NCI-H1048 (cell line): ENCODE measurements around the gene CADM2.
"Not testable (repeated sequence)": the region's sequence is repeated elsewhere in the genome, so short reads cannot be mapped to it uniquely, and the experiment has no call there.

Source experiments
- DNase-seq: peaks from one replicate; lab custom pipeline; 2025; lab: John Stamatoyannopoulos, UW

Gene CADM2

DNA sequence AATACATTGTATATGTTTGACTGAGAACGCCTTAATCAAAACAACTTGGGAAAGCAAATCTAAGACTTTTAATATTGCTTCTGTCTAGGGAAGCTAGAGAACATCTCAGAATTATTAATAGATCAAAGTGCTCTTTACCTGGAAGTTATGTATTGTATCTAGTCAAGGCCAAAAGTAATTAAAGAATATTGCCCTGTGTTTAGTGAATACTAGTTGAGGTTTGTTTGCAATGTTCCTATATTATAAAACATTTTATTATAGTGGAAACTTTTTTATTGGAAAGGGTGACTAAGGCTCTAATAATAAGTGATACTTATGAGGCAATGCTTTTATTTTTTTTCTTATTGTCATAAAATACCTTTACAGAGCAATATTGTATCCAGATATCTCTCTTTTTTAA lies 118.2 kb downstream of the CADM2 start:
- DNase-seq: no peak

DNA sequence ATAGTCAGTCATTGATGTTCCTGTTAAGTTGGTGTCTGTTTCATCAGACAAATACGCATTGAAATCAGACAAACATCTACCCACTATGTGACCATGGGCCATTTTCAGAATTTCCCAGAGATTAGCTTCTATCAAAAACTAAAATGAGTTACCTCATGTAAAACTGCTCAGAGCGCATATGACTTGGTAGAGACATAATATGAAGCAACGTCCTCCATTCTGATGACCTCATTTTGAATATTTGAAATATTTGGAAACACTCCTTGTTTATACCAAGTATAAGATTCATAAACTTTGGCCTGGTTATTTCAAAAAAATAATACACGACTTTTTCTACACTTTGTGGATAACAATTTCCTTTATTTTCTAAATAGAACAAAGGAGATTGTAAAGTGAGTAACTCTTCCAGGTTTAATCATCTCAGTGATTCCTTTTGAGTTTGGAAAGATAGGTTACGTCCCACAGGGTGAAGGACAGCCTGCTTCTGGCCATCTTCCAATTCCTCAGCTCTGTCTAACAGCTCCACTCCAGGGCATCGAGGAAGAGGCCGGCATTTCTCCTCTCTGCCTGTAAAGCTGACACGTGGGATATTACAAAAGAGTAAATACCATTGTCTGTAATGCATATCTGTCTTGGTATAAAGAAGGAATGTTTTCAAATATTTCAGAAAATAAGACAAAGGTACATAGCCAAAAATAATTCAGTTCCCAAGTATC lies 122.6 kb downstream of the CADM2 start:
- DNase-seq: no peak

DNA sequence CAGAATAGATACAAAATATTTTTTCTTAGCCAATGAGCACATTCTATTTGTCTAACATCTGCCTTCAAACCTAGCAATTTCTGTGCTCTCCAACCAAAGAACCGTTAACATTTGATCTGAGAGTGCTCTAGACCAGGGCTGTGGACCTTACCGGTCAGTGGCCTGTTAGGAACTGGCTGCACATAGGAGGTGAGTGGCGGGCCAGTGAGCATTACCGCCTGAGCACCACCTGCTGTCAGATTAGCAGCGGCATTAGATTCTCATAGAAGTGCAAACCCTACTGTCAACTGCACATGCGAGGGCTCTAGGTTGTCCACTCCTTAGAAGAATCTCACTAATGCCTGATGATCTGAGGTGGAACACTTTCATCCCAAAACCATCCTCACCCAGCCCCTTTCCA lies 131.7 kb downstream of the CADM2 start:
- DNase-seq: no peak

DNA sequence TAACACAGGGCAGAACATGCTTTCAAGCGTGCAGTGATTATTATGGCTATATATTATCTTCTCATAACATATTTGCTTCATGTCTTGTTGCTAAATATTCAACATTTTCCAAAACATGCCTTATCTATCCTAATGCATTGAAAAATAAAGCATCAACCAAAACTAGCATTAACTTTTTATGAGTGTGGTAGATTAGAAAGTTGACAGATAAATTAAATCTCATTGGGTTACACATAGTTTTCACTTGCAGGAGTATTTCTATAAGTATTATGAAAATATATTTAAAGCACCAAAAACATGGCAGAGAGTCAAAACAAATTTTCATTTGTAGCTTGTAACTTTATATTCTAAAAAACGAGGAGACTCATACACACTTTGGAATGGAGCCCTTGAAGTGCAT lies 141.5 kb downstream of the CADM2 start:
- DNase-seq: no peak

DNA sequence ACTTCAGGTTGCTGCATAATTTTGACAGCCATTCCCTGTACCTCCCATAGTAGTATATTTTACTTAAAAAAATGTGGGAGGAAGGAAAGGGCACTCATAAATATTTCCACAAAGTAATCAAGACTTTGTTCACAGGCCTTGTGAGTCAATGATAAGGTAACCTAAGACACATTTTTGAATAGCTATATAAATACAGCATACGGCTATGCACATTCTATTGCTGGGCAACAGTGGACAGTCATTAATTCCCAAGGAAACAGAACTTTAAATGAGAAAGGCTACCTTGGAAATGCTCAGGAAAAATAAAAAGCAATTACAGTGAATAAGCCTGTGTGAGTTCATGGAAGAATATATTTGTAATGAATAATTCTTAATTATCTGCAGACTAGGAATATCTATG lies 144.0 kb downstream of the CADM2 start:
- no peak for DNase-seq

DNA sequence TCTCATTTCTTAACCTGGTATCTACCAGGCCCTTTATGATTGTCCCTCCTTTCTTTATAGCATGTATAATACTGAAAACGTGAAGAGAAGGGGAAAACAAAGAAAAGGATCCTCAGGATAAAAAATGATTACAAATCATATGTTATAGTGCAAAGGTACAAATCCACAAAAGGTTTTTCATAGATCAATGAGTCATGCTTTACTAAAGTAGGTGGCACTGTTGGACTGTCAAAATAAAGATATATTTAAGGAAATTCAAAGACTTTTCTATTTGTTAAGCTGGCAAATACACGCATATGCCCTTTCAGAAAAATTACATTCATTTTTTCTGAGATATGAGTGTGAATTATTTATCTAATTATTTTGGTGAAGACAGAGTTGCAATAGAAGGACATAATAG lies 151.6 kb downstream of the CADM2 start:
- no peak for DNase-seq

DNA sequence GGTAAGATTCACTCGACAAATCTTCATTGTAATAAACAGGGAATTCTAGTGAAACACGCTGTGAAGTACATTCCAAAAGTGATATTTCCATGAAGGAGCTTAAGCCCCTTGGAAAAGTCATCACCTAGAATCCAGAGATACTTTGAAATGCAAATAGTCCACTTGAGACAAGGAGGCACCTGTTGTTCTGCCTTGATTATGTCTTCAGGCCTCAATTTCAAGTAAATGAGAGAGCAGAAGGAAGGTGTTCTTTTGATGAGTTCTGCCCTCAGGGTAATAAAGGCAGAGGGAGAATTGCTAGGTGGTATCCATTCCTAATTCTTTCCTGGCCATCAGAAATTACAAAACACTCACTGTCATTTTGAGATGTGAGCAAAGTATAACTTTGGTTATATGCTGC lies 162.1 kb downstream of the CADM2 start:
- DNase-seq: no peak

DNA sequence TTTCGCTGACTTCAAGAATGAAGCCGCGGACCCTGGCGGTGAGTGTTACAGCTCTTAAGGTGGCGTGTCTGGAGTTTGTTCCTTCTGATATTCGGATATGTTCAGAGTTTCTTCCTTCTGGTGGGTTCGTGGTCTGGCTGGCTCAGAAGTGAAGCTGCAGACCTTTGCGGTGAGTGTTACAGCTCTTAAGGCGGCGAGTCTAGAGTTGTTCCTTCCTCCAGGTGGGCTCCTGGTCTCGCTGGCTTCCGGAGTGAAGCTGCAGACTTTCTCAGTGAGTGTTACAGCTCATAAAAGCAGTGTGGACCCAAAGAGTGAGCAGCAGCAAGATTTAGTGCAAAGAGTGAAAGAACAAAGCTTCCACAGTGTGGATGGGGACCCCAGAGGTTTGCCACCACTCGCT lies 174.1 kb downstream of the CADM2 start:
- DNase-seq: not testable (repeated sequence)

DNA sequence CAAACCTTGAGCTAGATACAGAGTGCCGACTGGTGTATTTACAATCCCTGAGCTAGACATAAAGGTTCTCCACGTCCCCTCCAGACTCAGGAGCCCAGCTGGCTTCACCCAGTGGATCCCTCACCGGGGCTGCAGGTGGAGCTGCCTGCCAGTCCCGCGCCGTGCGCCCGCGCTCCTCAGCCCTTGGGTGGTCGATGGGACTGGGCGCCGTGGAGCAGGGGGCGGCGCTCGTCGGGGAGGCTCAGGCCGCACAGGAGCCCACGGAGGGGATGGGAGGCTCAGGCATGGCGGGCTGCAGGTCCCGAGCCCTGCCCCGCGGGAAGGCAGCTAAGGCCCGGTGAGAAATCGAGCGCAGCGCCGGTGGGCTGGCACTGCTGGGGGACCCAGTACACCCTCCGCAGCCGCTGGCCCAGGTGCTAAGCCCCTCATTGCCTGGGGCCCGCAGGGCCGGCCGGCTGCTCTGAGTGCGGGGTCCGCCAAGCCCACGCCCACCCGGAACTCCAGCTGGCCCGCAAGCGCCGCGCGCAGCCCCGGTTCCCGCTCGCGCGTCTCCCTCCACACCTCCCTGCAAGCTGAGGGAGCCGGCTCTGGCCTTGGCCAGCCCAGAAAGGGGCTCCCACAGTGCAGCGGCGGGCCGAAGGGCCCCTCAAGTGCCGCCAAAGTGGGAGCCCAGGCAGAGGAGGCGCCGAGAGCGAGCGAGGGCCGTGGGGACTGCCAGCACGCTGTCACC lies 175.1 kb downstream of the CADM2 start:
- DNase-seq: not testable (repeated sequence)

DNA sequence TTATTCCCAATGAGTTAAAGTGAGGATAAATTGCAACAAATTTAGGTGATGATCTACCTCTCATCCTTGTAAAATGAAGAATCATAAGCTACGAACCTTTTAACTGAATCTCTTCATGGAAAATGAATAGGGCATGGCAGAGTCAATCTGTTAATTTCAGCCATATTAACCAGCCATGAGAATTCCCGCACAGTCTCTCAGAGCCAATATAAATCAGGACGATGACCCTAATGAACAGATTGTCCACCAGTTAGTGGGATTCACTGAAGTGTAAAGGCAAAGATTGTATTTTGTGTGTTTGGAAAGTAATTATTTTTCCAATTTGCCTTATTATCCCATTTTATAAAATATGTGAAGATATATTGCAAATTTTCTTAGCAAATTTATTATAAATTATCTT lies 183.8 kb downstream of the CADM2 start:
- DNase-seq: no peak

DNA sequence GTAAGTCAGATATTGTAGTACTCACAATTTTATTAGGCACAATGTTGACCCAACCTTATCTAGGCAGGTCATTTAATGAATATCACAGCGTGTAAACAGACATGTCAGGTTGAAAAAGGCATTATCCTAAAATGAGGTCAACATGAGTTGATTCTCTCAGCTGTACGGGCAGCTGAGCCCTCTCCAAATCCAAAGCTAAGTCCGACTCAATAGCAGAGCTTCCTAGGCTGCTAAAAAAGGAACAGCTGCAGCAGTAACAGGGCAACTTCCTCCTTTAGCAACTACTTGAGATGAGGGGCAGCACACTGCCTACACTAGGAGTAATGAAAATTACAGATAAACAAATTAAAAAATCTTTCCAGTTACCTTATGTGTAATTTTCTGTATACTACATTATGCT lies 189.2 kb downstream of the CADM2 start:
- DNase-seq: no peak

DNA sequence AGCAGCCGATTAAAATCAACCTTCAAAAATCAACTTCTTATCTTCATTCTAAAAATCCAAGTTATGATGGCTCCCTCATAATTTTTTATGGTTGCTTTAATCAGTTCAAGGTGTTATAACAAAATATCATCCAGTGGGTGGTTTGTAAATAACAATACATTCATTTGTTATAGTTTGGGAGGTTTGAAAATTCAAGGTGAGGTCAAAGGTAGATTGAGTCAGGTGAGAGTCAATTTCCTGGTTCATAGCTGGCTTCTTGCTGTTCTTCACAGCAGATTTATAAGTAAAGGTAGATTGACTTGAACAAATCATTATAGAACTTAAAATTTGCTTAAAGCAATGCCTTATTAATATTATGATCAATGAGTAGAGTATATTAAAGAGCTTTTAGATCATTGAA lies 192.8 kb downstream of the CADM2 start:
- DNase-seq: no peak

DNA sequence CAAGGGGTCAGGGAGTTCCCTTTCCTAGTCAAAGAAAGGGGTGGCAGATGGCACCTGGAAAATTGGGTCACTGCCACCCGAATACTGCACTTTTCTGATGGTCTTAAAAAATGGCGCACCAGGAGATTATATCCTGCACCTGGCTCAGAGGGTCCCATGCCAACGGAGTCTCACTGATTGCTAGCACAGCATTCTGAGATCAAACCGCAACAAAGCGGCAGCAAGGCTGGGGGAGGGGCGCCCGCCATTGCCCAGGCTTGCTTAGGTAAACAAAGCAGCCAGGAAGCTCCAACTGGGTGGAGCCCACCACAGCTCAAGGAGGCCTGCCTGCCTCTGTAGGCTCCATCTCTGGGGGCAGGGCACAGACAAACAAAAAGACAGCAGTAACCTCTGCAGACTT lies 194.5 kb downstream of the CADM2 start:
- not testable (repeated sequence) for DNase-seq

DNA sequence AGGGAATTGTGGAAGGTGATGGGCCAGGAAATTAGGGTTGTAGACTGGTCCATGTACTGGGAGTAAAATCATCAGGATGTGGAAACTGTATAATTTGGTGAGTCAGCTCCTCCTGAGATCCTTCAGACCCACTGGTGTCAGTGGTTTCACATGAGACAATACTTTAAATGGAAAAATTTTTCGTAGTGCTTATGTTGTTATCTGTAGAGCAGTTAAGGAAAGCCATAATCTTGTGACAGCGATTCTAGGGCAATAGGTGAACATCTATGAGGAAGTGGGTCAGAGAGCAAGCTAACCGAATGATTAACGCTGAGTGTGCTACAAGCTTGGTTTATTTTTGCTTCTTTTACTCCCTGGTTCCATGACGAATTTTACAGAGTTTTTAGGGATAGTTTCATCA lies 200.6 kb downstream of the CADM2 start:
- no peak for DNase-seq

DNA sequence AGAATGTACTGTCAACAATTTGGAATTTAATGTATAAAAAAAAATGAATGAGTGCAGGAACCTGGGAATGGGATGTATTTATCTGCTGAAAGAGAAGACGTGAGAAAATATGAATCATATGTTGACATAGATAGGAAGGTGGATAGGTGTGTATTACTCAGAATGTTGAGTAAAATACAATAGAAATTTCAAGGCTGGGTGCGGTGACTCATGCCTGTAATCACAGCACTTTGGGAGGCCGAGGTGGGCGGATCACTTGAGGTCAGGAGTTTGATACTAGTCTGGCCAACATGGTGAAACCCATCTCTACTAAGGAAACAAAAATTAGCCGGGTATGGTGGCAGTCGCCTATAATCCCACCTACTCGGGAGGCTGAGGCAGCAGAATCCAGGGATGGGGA lies 202.8 kb downstream of the CADM2 start:
- DNase-seq: no peak

DNA sequence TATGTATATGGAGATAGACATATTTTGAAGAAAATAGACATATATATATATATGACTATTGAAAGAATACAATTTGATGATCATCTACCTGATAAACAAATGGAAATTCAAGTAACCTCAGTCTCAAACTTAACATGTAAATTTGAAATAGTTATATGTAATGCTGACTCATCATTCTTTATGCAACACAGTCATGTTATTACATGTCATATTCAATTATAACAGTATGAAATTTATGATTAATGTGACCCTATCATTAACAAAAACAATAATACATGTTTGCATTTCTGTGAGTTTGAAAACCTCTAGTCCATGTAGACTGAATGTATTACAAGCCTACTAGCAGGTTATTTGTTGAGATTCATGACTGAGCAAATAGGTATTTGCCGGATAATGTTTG lies 204.1 kb downstream of the CADM2 start:
- DNase-seq: no peak

DNA sequence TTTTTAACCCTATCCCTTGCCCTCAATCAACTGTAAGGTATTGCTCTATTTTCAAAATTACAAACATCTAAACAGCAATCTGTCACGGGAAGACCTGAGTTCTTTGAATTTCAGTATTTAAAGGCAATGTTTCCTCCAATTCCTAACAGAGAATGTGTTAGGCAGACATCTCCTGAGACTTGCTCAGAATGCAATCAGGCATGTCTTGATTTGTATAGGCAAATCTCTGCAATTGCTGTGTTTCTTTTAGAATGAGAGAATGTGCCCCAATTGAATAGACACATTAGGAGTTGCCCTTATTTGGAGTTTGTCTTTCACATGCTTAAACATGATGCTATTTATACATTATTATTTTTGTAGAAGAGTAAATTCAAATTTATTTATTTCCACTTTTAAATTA lies 205.6 kb downstream of the CADM2 start:
- no peak for DNase-seq

DNA sequence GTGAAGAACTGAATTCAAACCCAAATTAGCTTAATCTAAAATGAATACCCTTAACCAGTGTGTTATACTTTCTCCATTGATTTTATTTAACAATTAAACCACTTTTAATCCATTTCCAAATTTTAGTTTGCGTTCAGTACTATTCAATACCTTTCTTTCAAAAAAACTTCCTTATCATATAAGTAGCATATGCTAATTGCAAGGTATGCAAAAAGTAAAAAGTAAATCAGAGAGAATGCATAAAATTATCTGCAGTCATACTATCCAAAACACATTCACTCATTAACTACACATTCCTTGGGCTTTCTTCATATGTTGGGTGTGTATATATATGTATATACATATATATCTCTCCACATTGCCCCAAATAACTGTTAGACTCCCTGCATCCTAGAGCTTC lies 208.8 kb downstream of the CADM2 start:
- DNase-seq: no peak

DNA sequence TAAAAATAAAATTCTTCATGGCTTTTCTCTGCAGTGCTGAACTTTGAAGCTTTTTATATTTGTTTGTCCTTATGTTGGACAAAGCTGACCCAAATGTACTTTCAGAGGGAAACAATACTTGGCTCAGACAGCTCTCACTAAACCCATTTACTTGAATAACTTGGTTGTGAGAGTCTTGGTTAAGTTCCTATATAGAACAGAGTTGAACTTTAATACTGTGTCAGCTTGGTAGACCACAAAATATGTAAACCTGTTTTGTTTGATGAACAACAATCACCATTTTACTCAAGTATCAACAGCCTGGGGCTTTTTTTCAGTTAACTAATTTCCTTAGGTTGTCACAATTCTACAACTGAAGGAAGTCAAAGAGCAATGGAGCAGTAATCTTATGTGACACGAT lies 211.9 kb downstream of the CADM2 start:
- DNase-seq: no peak

DNA sequence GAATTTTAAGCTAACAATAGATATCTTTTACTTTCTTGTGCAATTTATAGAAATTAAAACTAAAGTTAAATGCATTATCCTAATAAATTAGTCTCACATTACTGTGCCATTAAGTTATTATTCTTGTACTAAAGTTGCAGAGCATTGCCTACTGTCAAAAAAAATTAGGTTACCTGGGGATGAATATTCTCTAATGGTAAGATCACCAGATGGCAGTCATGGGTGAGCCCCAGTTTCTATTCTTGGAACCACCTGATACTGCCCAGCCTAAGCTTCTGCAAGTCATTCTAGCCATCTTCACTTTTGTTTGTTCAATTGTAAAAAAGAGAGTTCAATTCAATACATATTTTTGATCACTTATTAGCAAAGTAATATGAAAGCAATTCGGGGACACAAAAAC lies 213.2 kb downstream of the CADM2 start:
- DNase-seq: no peak

DNA sequence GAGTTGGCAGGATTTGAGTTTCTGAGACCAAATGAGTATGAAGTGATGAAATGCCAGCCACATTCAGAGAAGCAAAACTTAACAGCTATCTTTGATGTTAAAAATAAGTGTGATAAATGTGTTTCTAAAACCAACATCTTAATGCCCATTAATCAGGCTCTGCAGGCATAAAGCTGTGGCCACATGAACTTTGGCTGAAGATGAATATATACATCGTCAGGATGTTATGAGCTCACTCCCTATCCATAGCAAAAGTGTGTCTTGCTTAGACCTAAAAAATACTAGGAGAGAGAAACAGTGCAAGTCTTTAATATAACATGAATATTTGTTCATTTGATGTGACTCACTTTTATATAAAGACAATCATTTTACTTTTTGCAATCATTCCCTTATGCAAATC lies 218.0 kb downstream of the CADM2 start:
- DNase-seq: no peak

DNA sequence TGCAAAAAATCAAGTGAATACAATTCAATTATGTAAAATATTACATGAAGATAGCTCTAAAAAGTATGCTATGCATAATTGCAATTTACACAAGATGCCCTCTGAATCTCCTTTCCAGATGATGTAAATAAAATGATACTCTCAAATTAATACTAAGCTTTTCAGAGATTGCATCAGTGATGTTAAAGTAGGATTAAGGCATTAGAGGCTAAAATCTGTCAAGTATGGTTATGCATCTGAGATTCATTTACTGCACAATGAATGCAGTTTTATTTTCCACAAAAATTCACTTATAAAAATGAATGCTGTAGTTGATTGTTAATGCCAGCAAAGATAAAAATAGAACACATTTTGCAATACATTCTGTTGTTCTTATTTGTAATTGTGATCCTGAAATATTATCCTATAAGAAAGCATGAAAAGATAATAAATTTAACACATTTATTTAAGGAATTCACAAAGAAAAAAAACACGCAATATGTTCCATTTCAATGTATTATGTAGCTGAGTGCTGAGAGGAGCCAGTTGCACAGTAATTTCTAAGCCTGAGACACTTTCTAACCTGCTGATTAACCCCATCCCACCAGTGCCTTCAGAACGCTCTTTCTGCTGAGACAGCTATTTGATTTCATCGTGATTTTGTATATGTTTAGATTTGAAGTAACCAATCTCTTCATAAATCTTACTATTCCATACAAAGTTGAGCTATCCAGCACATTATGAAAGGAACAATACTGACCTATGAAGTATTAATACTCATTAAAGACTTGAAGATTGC lies 224.4 kb downstream of the CADM2 start:
- no peak for DNase-seq

DNA sequence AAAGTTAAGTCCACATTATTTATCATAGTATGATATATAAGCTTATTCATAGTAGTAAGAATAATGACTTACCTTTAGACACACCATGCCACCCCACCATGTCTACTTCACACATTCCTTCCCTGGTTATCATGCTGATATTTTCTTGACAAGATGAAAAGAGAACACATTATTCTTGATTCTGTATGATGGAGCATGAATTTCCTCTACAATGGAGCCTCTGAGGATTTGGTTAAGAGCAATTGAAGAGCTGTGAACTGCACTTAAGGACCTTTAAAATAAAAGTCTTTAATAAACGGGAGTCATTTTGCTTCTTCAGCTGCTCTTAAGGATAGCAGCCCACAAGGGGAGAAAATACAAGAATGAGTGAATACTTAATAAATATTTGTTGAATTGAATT lies 226.7 kb downstream of the CADM2 start:
- DNase-seq: no peak
